ENCODE results near the gene CLDN16. TPM values are rescaled to one million over a fixed set of nuclear protein-coding genes. Genes with fewer than 3 reads are reported as not detected.

The CLDN16 gene
- total RNA-seq, 1 experiment from 2014 or later: not detected

DNA sequence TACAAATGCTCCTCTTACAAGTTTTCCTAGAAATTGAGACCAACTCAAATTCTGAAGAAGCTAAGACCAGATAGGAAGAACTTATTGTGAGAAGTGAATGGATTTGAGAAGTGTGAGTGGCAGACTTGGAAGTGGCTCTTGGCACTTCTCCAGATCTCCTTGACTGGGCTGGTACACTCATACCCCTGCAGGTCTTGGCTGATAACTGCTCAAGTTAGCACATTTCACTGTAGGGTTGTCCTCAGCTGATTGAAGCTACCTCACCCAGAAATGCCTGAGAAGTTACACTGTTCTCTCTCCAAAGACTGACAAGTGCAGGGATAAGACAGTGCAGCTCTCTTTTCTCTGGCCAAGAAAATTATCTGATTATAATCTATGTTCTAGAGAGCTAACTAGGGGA is 49.2 kb upstream of the CLDN16 start:
- Mint-ChIP-seq H3K36me3 (peaks cover 2% of the 10 kb centered on the region; the same call in 1 of the 2 replicates), H3K9me3 (peaks cover 20% of the 10 kb centered on the region), H3K27ac (no peak overlapping the region), H3K4me3 (no peak overlapping the region), H3K27me3 (ENCODE audit: low read depth) (no peaks in the 10 kb centered on the region), H3K4me1 (no peaks in the 10 kb centered on the region)
- DNase-seq (ENCODE audit: low spot score) (no peak), ATAC-seq (no peak)
- ChIA-PET POLR2A (no interaction called here), CTCF (interaction anchor here (0.8 kb wide), 1 partner anchor 16 kb away, joined by 5 read pairs; the partner anchor contains the start of gene CLDN1)
- no peak for TF ChIP-seq RELA (CRISPR knock-in tag; IDR thresholded peaks at IDR 0.05; ENCODE audit: borderline replicate concordance)
- no peak for TF ChIP-seq ZSCAN18 (CRISPR knock-in tag; IDR thresholded peaks at IDR 0.05)
- TF ChIP-seq ZBTB21 (CRISPR knock-in tag; IDR thresholded peaks at IDR 0.05; ENCODE audit: borderline replicate concordance): no peak
- TF ChIP-seq, protein P1, sequence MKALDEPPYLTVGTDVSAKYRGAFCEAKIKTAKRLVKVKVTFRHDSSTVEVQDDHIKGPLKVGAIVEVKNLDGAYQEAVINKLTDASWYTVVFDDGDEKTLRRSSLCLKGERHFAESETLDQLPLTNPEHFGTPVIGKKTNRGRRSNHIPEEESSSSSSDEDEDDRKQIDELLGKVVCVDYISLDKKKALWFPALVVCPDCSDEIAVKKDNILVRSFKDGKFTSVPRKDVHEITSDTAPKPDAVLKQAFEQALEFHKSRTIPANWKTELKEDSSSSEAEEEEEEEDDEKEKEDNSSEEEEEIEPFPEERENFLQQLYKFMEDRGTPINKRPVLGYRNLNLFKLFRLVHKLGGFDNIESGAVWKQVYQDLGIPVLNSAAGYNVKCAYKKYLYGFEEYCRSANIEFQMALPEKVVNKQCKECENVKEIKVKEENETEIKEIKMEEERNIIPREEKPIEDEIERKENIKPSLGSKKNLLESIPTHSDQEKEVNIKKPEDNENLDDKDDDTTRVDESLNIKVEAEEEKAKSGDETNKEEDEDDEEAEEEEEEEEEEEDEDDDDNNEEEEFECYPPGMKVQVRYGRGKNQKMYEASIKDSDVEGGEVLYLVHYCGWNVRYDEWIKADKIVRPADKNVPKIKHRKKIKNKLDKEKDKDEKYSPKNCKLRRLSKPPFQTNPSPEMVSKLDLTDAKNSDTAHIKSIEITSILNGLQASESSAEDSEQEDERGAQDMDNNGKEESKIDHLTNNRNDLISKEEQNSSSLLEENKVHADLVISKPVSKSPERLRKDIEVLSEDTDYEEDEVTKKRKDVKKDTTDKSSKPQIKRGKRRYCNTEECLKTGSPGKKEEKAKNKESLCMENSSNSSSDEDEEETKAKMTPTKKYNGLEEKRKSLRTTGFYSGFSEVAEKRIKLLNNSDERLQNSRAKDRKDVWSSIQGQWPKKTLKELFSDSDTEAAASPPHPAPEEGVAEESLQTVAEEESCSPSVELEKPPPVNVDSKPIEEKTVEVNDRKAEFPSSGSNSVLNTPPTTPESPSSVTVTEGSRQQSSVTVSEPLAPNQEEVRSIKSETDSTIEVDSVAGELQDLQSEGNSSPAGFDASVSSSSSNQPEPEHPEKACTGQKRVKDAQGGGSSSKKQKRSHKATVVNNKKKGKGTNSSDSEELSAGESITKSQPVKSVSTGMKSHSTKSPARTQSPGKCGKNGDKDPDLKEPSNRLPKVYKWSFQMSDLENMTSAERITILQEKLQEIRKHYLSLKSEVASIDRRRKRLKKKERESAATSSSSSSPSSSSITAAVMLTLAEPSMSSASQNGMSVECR (CRISPR knock-in tag; IDR thresholded peaks at IDR 0.05; ENCODE audit: borderline replicate concordance): no peak
- no peak for TF ChIP-seq GABPB1 (CRISPR knock-in tag; IDR thresholded peaks at IDR 0.05)
- no peak for TF ChIP-seq NR1H2 (CRISPR knock-in tag; IDR thresholded peaks at IDR 0.05)
- TF ChIP-seq ZNF416 (CRISPR knock-in tag; IDR thresholded peaks at IDR 0.05): no peak
- no peak for TF ChIP-seq MXD4 (CRISPR knock-in tag; IDR thresholded peaks at IDR 0.05; ENCODE audit: borderline replicate concordance)
- TF ChIP-seq TEAD1 (CRISPR knock-in tag; IDR thresholded peaks at IDR 0.05): no peak
- TF ChIP-seq OVOL2 (CRISPR knock-in tag; IDR thresholded peaks at IDR 0.05; ENCODE audit: borderline replicate concordance): no peak
- no peak for TF ChIP-seq SMAD3 (CRISPR knock-in tag; IDR thresholded peaks at IDR 0.05; ENCODE audit: borderline replicate concordance)

GRCh38 chr3:190339130-190339529 is 48.8 kb upstream of the CLDN16 start:
- ChIA-PET CTCF (interaction anchor here (0.8 kb wide), 1 partner anchor 17 kb away, joined by 5 read pairs; the partner anchor contains the start of gene CLDN1), POLR2A (no interaction called here)
- TF ChIP-seq, protein P2, sequence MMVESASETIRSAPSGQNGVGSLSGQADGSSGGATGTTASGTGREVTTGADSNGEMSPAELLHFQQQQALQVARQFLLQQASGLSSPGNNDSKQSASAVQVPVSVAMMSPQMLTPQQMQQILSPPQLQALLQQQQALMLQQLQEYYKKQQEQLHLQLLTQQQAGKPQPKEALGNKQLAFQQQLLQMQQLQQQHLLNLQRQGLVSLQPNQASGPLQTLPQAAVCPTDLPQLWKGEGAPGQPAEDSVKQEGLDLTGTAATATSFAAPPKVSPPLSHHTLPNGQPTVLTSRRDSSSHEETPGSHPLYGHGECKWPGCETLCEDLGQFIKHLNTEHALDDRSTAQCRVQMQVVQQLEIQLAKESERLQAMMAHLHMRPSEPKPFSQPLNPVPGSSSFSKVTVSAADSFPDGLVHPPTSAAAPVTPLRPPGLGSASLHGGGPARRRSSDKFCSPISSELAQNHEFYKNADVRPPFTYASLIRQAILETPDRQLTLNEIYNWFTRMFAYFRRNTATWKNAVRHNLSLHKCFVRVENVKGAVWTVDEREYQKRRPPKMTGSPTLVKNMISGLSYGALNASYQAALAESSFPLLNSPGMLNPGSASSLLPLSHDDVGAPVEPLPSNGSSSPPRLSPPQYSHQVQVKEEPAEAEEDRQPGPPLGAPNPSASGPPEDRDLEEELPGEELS (CRISPR knock-in tag; IDR thresholded peaks at IDR 0.05): no peak
- TF ChIP-seq ZBTB43 (CRISPR knock-in tag; IDR thresholded peaks at IDR 0.05): no peak
- no peak for TF ChIP-seq SMAD4 (CRISPR knock-in tag; IDR thresholded peaks at IDR 0.05)
- no peak for TF ChIP-seq NFATC4 (CRISPR knock-in tag; IDR thresholded peaks at IDR 0.05)
- ATAC-seq: peak; percentile 67
- no peak for DNase-seq (ENCODE audit: low spot score)
- Mint-ChIP-seq H3K4me1 (no peaks in the 10 kb centered on the region), H3K27me3 (ENCODE audit: low read depth) (no peaks in the 10 kb centered on the region), H3K36me3 (peaks cover 2% of the 10 kb centered on the region; the same call in 1 of the 2 replicates), H3K27ac (no peak overlapping the region), H3K4me3 (no peak overlapping the region), H3K9me3 (peaks cover 20% of the 10 kb centered on the region)

All from WTC11 (cell line).